Hematopoietic multipotent progenitor cell (in vitro differentiated cells): ENCODE results near the gene ARHGEF7. TPM values are rescaled to one million over a fixed set of nuclear protein-coding genes. Genes with fewer than 3 reads are reported as not detected.

ENCODE experiments used
- DNase-seq, 3 donors: peaks; one replicate each; pipeline ENCODE4 v3.0.0-alpha.2; 2011 to 2015; ENCODE audit warnings: low read depth in 2 of 3, low spot score in 2 of 3
- total RNA-seq: library from RNA; depleted of rRNA; stranded (reverse); fragments of >200 nt; gene quantifications from one replicate; pipeline ENCODE4 v1.2.3, GENCODE V29; 2012

Gene ARHGEF7
- total RNA-seq, 1 donor: 34.2 TPM

GRCh38 chr13:111267205-111267604, 152.1 kb downstream of the ARHGEF7 start:
- no peak for DNase-seq

GRCh38 chr13:111267784-111268183, 152.7 kb downstream of the ARHGEF7 start:
- no peak for DNase-seq

- DNase-seq: no peak
Observed at GRCh38 chr13:111269508-111269907, 154.4 kb downstream of the ARHGEF7 start.

- no peak for DNase-seq
Observed at GRCh38 chr13:111270126-111270525, 155.0 kb downstream of the ARHGEF7 start.

GRCh38 chr13:111270765-111271698, 155.9 kb downstream of the ARHGEF7 start:
- DNase-seq: no peak

GRCh38 chr13:111272117-111272516, 157.0 kb downstream of the ARHGEF7 start:
- no peak for DNase-seq

GRCh38 chr13:111275382-111275781, 160.3 kb downstream of the ARHGEF7 start:
- no peak for DNase-seq

- no peak for DNase-seq
Observed at GRCh38 chr13:111275995-111276618, 161.0 kb downstream of the ARHGEF7 start.

GRCh38 chr13:111278258-111278657, 163.1 kb downstream of the ARHGEF7 start:
- DNase-seq: no peak

GRCh38 chr13:111278743-111279652, 163.9 kb downstream of the ARHGEF7 start:
- DNase-seq: no peak

GRCh38 chr13:111280226-111280625, 165.1 kb downstream of the ARHGEF7 start:
- no peak for DNase-seq

- DNase-seq: no peak
Observed at GRCh38 chr13:111280681-111281585, 165.8 kb downstream of the ARHGEF7 start.

GRCh38 chr13:111281751-111282311, 166.7 kb downstream of the ARHGEF7 start:
- DNase-seq: no peak

GRCh38 chr13:111282425-111282824, 167.3 kb downstream of the ARHGEF7 start:
- DNase-seq: no peak

- no peak for DNase-seq
Observed at GRCh38 chr13:111282997-111283396, 167.9 kb downstream of the ARHGEF7 start.

- no peak for DNase-seq
Observed at GRCh38 chr13:111283457-111283856, 168.3 kb downstream of the ARHGEF7 start.

GRCh38 chr13:111283991-111284390, 168.9 kb downstream of the ARHGEF7 start:
- no peak for DNase-seq

- DNase-seq: no peak
Observed at GRCh38 chr13:111284565-111284964, 169.5 kb downstream of the ARHGEF7 start.

GRCh38 chr13:111286162-111286561, 171.1 kb downstream of the ARHGEF7 start:
- no peak for DNase-seq

- no peak for DNase-seq
Observed at GRCh38 chr13:111286749-111287148, 171.6 kb downstream of the ARHGEF7 start.
